ENCODE data around the gene VAV1. TPM values are rescaled to one million over a fixed set of nuclear protein-coding genes. Genes with fewer than 3 reads are reported as not detected.

The VAV1 gene
- total RNA-seq, 6 experiments from 2014 or later = not detected

- H3K36me3 Mint-ChIP-seq (ENCODE audit: low read depth) = peaks cover 7% of the 10 kb centered on the region; the same call in 1 of the 2 replicates
- DNase-seq = no peak
- peak; percentile 46 for TF ChIP-seq CTCF (IDR thresholded peaks at IDR 0.05)
- H3K9me3 Mint-ChIP-seq = no peaks in the 10 kb centered on the region
- H3K4me3 Mint-ChIP-seq = peak overlapping the region; percentile 99
- no peaks in the 10 kb centered on the region; the same call in 1 of the 2 replicates for H3K27me3 Mint-ChIP-seq (ENCODE audit: insufficient read depth)
- peaks cover 36% of the 10 kb centered on the region for H3K4me1 Mint-ChIP-seq (ENCODE audit: low read depth)
- peak overlapping the region; percentile 85 for H3K27ac Mint-ChIP-seq
These were observed 35.6 kb upstream of the VAV1 start for GRCh38 chr19:6736917-6737283.

GRCh38 chr19:6737284-6737872, 35.1 kb upstream of the VAV1 start, which contains the start of gene GPR108:
Gene GPR108 (minus strand): TSS chr19:6737580. CDS start chr19:6737576, 4 bp downstream.
- DNase-seq = peak; percentile 100
- Mint-ChIP-seq H3K9me3 (no peaks in the 10 kb centered on the region), H3K4me3 (peak within 1 kb of the TSS; percentile 99), H3K36me3 (ENCODE audit: low read depth) (peaks cover 5% of the 10 kb centered on the region; the same call in 1 of the 2 replicates), H3K27ac (peak within 1 kb of the TSS; percentile 85), H3K4me1 (ENCODE audit: low read depth) (peaks cover 40% of the 10 kb centered on the region), H3K27me3 (ENCODE audit: insufficient read depth) (no peaks in the 10 kb centered on the region; the same call in 1 of the 2 replicates)
- no peak for TF ChIP-seq CTCF (IDR thresholded peaks at IDR 0.05)

GRCh38 chr19:6737873-6738786, 34.4 kb upstream of the VAV1 start:
- peak overlapping the region; percentile 85 for H3K27ac Mint-ChIP-seq
- H3K36me3 Mint-ChIP-seq (ENCODE audit: low read depth) = peaks cover 5% of the 10 kb centered on the region; the same call in 1 of the 2 replicates
- peak; percentile 83 for TF ChIP-seq CTCF (IDR thresholded peaks at IDR 0.05)
- no peaks in the 10 kb centered on the region for H3K9me3 Mint-ChIP-seq
- peak overlapping the region; percentile 99 for H3K4me3 Mint-ChIP-seq
- DNase-seq = peak; percentile 85
- no peaks in the 10 kb centered on the region; the same call in 1 of the 2 replicates for H3K27me3 Mint-ChIP-seq (ENCODE audit: insufficient read depth)
- peaks cover 47% of the 10 kb centered on the region for H3K4me1 Mint-ChIP-seq (ENCODE audit: low read depth)

GRCh38 chr19:6738787-6739389, 33.6 kb upstream of the VAV1 start:
- Mint-ChIP-seq H3K4me1 (ENCODE audit: low read depth) (peaks cover 55% of the 10 kb centered on the region), H3K9me3 (no peaks in the 10 kb centered on the region), H3K27ac (peak overlapping the region; percentile 85), H3K27me3 (ENCODE audit: insufficient read depth) (no peaks in the 10 kb centered on the region; the same call in 1 of the 2 replicates), H3K4me3 (peak overlapping the region; percentile 99), H3K36me3 (ENCODE audit: low read depth) (peaks cover 11% of the 10 kb centered on the region)
- peak; percentile 54 for TF ChIP-seq CTCF (IDR thresholded peaks at IDR 0.05)
- no peak for DNase-seq

GRCh38 chr19:6739390-6739882, 33.1 kb upstream of the VAV1 start, which contains the start of gene TRIP10:
Gene TRIP10 (plus strand): TSS chr19:6739680. CDS start chr19:6739762, 82 bp downstream.
- H3K4me1 Mint-ChIP-seq (ENCODE audit: low read depth) = peaks cover 60% of the 10 kb centered on the region

More at GRCh38 chr19:6739390-6739882, 33.1 kb upstream of the VAV1 start, which contains the start of gene TRIP10:
- no peak for TF ChIP-seq CTCF (IDR thresholded peaks at IDR 0.05)
- DNase-seq = peak; percentile 30
- H3K27ac Mint-ChIP-seq = peak within 1 kb of the TSS; percentile 85
- no peaks in the 10 kb centered on the region; the same call in 1 of the 2 replicates for H3K27me3 Mint-ChIP-seq (ENCODE audit: insufficient read depth)
- H3K36me3 Mint-ChIP-seq (ENCODE audit: low read depth) = peaks cover 16% of the 10 kb centered on the region
- peak within 1 kb of the TSS; percentile 99 for H3K4me3 Mint-ChIP-seq
- H3K9me3 Mint-ChIP-seq = no peaks in the 10 kb centered on the region

Data from HFFc6 (cell line).